MM.1S (cell line): ENCODE measurements around the gene CTSD.
A peak's percentile ranks its signal among the peaks of the same experiment; 100 is the strongest.

Experiments
- DNase-seq: peaks from one replicate; pipeline ENCODE4 v3.0.0-alpha.2; 2015
- H2AFZ ChIP-seq: fragments of 300-600 bp; sonication (generic); 2 replicates; pipeline ENCODE4 v1.6.0; 2016; ENCODE audit warnings: antibody characterized with exemption, low read length
- H3F3A ChIP-seq: fragments of 300-600 bp; sonication (generic); 2 replicates; pipeline ENCODE4 v1.6.1; 2016; ENCODE audit warnings: mild to moderate bottlenecking, antibody characterized with exemption, low read length, moderate library complexity, mixed read lengths; ENCODE audit not compliant: insufficient read depth
- H3K27ac ChIP-seq: fragments of 300-600 bp; sonication (generic); 2 replicates; pipeline ENCODE4 v1.5.1; 2016; ENCODE audit warnings: mild to moderate bottlenecking, low read length
- H3K27me3 ChIP-seq: fragments of 300-600 bp; sonication (generic); replicated peaks from 2 replicates; pipeline ENCODE4 v1.6.0; 2016; ENCODE audit warnings: low read length; ENCODE audit not compliant: insufficient read depth
- H3K36me3 ChIP-seq: fragments of 300-600 bp; sonication (generic); replicated peaks from 2 replicates; pipeline ENCODE4 v1.6.1; 2016; ENCODE audit warnings: mild to moderate bottlenecking, low read length, mixed read lengths; ENCODE audit not compliant: insufficient read depth
- H3K4me1 ChIP-seq: fragments of 300-600 bp; sonication (generic); 2 replicates; pipeline ENCODE4 v1.6.1; 2016; ENCODE audit warnings: low read length, mixed read lengths
- H3K4me2 ChIP-seq: fragments of 300-600 bp; sonication (generic); 2 replicates; pipeline ENCODE4 v1.6.0; 2016; ENCODE audit warnings: low read depth, low read length
- H3K4me3 ChIP-seq: fragments of 300-600 bp; sonication (generic); 2 replicates; pipeline ENCODE4 v1.5.1; 2016; ENCODE audit warnings: low read length, mixed read lengths
- H3K79me2 ChIP-seq: fragments of 300-600 bp; sonication (generic); 2 replicates; pipeline ENCODE4 v1.6.1; 2016; ENCODE audit warnings: mixed run types, low read length, mixed read lengths
- H3K9ac ChIP-seq: fragments of 300-600 bp; sonication (generic); 2 replicates; pipeline ENCODE4 v1.6.1; 2016; ENCODE audit warnings: low read length, mixed read lengths
- H3K9me2 ChIP-seq: fragments of 300-600 bp; sonication (generic); replicated peaks from 2 replicates; pipeline ENCODE4 v1.6.1; 2016; ENCODE audit warnings: mild to moderate bottlenecking, low read length, mixed read lengths; ENCODE audit not compliant: insufficient read depth
- H3K9me3 ChIP-seq: fragments of 300-600 bp; sonication (generic); replicated peaks from 2 replicates; pipeline ENCODE4 v1.6.1; 2016; ENCODE audit warnings: mild to moderate bottlenecking, low read length, mixed read lengths; ENCODE audit not compliant: insufficient read depth
- H4K20me1 ChIP-seq: fragments of 300-600 bp; sonication (generic); 2 replicates; pipeline ENCODE4 v1.6.1; 2016; ENCODE audit warnings: mild to moderate bottlenecking, low read length, moderate library complexity, mixed read lengths; ENCODE audit not compliant: insufficient read depth
- EZH2 ChIP-seq: fragments of 300-600 bp; sonication (generic); optimal IDR thresholded peaks from 2 replicates; pipeline ENCODE3; 2017; ENCODE audit warnings: low read depth, mild to moderate bottlenecking, antibody characterized with exemption, low read length, mixed read lengths
- EZH2phosphoT487 ChIP-seq: fragments of 300-600 bp; sonication (generic); IDR thresholded peaks from 2 replicates; pipeline ENCODE4 v1.6.1; 2018; ENCODE audit warnings: antibody characterized with exemption, low read length
- TF ChIP-seq, protein P1 (sequence below): fragments of 300-600 bp; sonication (generic); IDR thresholded peaks from 2 replicates; pipeline ENCODE4 v1.5.1; 2016; ENCODE audit warnings: antibody characterized with exemption, low read length, mixed read lengths

Gene CTSD

DNA sequence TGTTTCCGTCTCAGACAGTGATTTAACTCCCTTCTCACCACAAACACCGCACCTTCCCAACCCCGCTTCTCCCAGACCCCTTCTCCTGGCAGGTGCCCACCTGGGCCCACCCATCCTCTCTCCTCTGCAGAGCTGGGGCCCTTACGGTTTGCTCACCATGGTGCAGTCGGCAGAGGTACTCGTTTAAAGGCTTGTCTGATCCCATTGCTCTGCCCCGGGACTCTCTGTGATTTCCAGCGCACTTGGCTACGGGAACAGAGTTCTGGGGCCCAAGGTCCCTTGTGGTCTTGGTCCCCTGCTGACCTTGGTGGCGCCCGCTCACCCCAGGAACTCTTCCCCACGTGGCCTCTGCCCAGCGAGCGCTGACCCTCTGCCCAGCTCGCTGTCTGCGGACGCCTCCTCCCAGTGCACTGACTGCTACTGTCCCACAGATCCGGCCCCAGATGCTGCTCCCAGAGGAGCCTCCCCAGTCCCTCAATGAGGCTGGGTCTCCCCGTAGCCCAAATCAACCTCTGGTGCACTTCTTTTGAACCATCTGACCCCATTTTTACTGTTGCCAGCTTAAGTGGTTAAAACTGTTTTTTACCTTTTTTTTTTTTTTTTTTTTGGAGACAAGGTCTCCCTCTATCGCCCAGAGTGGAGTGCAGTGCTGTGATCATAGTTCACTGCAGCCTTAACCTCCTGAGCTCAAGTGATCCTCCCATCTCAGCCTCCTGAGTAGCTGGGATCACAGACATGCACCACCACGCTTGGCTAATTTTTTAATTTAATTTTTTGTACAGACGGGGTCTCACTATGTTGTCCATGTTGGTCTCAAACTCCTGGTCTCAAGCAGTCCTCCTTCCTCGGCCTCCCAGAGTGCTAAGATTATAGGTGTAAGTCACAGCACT is 21.3 kb upstream of the CTSD start:
- TF ChIP-seq EZH2phosphoT487: no peak
- TF ChIP-seq EZH2: no peak
- TF ChIP-seq, protein P1, sequence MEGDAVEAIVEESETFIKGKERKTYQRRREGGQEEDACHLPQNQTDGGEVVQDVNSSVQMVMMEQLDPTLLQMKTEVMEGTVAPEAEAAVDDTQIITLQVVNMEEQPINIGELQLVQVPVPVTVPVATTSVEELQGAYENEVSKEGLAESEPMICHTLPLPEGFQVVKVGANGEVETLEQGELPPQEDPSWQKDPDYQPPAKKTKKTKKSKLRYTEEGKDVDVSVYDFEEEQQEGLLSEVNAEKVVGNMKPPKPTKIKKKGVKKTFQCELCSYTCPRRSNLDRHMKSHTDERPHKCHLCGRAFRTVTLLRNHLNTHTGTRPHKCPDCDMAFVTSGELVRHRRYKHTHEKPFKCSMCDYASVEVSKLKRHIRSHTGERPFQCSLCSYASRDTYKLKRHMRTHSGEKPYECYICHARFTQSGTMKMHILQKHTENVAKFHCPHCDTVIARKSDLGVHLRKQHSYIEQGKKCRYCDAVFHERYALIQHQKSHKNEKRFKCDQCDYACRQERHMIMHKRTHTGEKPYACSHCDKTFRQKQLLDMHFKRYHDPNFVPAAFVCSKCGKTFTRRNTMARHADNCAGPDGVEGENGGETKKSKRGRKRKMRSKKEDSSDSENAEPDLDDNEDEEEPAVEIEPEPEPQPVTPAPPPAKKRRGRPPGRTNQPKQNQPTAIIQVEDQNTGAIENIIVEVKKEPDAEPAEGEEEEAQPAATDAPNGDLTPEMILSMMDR: no peak
- H3K4me1 ChIP-seq: no peaks in the 10 kb centered on the region
- no peak overlapping the region for H2AFZ ChIP-seq
- no peaks in the 10 kb centered on the region for H3K9me2 ChIP-seq
- H3K9ac ChIP-seq: no peak overlapping the region
- H3K4me3 ChIP-seq: no peak overlapping the region
- no peak for DNase-seq
- no peaks in the 10 kb centered on the region for H3F3A ChIP-seq
- H3K27ac ChIP-seq: no peak overlapping the region
- peaks cover 96% of the 10 kb centered on the region for H3K27me3 ChIP-seq
- no peak overlapping the region for H3K4me2 ChIP-seq
- no peaks in the 10 kb centered on the region for H3K9me3 ChIP-seq
- no peaks in the 10 kb centered on the region for H4K20me1 ChIP-seq
- no peaks in the 10 kb centered on the region for H3K79me2 ChIP-seq
- no peaks in the 10 kb centered on the region for H3K36me3 ChIP-seq

DNA sequence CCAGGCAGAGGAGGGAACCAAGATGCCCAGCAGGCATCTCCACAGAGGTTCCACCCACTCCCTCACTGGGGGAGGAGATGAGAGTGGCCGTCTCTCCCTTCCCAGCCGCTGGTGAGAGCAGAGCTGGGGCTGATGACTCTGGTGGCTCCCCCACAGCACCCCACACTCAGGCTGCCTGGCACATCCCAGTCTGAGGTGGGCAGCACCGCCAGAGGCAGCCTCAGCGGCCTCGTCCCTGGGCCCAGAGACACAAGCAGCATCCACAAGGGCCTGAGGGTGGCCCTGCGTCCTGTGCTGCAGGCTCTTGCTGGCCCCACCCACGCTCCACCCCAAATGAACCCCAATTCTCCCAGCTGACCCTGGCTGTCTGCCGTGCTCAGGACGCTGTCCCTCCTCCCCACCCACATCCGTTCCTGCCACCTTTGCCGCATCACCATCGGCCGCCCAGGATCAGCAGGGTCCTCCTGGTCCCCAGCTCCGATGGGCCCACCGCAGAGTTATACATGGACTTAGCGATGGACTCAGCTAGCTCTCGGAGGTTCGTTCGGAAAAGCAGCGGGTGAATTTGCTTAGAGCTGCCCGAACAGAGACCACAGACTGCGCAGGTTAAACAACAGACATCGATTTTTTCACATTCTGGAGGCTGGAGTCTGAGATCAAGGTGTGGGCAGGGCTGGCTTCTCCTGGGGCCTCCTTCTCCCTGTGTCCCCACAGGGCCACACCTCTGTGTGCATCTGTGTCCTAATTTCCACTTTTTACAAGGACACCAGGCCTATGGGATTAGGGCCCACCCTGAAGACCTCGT is 20.2 kb upstream of the CTSD start:
- no peaks in the 10 kb centered on the region for H3K9me2 ChIP-seq
- no peak overlapping the region for H3K4me3 ChIP-seq
- H2AFZ ChIP-seq: no peak overlapping the region
- DNase-seq: no peak
- no peaks in the 10 kb centered on the region for H3K36me3 ChIP-seq
- no peaks in the 10 kb centered on the region for H3K4me1 ChIP-seq
- no peak overlapping the region for H3K27ac ChIP-seq
- H3F3A ChIP-seq: no peaks in the 10 kb centered on the region
- peaks cover 97% of the 10 kb centered on the region for H3K27me3 ChIP-seq
- H3K9ac ChIP-seq: no peak overlapping the region
- no peaks in the 10 kb centered on the region for H3K9me3 ChIP-seq
- no peaks in the 10 kb centered on the region for H3K79me2 ChIP-seq
- no peak for TF ChIP-seq EZH2phosphoT487
- TF ChIP-seq, protein P1: no peak
- no peak for TF ChIP-seq EZH2
- no peaks in the 10 kb centered on the region for H4K20me1 ChIP-seq
- H3K4me2 ChIP-seq: no peak overlapping the region

DNA sequence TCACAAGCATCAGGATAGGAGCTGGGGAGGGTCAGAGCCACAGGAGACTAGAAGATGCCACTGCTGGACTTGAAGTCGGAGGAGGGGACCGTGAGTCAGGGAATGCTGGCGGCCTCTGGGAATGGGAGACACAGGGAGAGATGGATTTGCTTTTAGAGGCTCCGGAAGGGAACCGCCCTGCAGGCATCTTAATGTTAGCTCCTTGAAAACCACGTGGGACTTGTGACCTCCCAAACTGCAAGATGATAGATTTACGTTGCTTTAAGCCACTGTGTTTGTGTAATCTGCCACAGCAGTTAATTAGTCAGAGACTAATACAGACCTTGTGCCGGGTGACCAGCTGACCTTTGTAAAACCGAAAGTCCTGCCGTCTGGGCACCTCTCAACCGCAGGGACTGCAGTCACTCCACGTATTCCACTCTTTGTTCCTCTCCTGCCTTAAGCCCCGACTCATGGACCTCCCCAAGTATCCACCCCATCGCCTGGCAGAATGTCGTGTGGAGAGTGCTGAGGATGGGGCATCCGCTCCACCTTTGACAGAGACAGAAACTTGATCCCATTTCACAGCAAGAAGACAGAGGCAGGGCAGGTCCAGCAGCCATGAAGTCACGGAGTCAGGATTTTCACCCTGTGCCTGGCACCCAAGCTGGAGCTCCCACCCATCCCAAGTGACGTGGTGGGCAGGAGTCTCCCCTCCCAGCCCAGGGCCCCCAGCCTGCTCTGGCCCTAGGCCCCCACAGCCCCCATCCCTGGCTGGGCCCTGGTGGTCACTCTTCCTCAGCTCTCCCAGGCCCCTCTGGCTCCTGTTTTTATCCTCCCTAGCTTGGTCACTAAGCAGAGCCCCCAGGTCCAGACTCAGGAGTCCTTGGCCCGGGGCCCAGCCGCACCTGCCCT is 19.4 kb upstream of the CTSD start:
- Histone ChIP-seq H3K27me3 (peaks cover 99% of the 10 kb centered on the region), H3F3A (no peaks in the 10 kb centered on the region), H3K4me2 (peak overlapping the region; percentile 20; the same call in 1 of the 2 replicates), H3K27ac (no peak overlapping the region), H3K9ac (no peak overlapping the region), H3K36me3 (no peaks in the 10 kb centered on the region), H3K79me2 (no peaks in the 10 kb centered on the region), H3K9me3 (no peaks in the 10 kb centered on the region), H3K9me2 (no peaks in the 10 kb centered on the region), H3K4me1 (no peaks in the 10 kb centered on the region), H4K20me1 (no peaks in the 10 kb centered on the region), H2AFZ (no peak overlapping the region), H3K4me3 (no peak overlapping the region)
- TF ChIP-seq, protein P1: no peak
- TF ChIP-seq EZH2 (no peak), EZH2phosphoT487 (no peak)
- DNase-seq: no peak
